RKO (cell line): Measurements from ENCODE around the gene NSMF.
"Not testable (repeated sequence)": the region's sequence is repeated elsewhere in the genome, so short reads cannot be mapped to it uniquely, and the experiment has no call there.

ENCODE experiments used
- DNase-seq: peaks from one replicate; pipeline ENCODE4 v3.0.0-alpha.2; 2016; ENCODE audit warnings: low spot score

The NSMF gene

GRCh38 chr9:137457406-137458193 lies 1.5 kb downstream of the NSMF start:
- no peak for DNase-seq

DNA sequence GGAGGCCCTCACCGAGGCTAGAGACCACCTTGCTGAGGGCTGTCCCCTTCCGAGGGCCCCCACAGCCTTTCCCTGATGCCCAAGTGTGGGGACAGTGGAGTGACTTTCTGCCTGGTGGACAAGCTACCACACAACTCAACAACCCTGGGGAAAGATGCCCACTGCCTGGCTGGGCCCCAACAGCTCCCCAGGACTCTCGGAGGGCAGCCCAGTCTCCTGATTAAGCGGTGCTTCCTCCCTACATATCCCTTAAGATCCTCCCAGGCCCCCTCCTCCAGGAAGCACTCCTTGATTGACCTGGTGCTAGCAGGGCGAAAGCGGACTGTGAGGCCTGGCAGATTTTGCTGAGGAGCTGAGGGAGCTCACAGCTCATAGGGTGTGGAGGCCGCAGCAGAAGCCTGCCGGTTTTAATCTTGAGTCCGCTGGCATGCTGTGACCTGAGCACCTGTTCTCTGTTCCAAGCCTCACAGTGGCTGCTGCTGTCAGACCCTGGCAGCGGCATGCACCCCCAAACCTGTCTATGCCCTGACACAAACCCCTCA lies 2.2 kb downstream of the NSMF start:
- no peak for DNase-seq

DNA sequence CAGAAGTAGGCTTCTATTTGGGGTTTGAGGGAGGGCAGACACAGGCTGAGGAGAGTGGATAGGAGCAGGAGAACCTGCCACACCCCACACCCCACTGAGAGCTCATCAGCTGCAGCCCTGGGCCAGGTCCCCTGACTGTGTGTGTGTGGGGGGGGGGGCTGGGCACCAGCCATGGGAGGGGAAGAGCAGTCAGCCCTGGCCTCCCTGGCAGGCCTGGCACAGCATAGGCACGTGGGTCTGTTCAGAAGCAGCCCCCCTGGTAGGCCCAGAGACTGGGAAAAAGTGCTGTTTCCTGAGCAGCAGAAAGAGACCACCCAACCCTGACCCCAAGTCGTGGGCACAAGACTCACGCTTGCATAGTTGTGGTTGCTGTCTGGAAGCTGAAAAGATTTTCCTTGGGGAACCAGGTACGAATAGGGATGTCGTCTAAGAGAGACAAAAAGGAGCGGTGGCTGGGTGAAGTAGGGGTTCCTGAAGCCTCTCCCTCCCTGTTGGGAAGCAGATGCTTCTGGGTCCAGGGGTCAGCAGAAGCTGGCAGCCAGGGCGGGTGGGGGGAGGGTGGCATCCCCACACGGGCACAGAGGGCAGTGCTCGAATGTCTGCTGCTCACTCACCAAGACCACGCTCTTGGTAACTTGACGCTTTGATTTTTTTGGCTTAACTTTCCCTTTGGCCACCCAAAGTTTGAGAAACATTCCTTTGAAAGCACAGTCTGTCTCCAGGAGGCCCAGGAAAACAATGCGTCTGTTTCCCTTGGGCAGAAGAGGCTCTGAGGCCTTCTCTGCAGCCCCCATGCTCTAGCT lies 2.9 kb downstream of the NSMF start:
- DNase-seq = no peak

DNA sequence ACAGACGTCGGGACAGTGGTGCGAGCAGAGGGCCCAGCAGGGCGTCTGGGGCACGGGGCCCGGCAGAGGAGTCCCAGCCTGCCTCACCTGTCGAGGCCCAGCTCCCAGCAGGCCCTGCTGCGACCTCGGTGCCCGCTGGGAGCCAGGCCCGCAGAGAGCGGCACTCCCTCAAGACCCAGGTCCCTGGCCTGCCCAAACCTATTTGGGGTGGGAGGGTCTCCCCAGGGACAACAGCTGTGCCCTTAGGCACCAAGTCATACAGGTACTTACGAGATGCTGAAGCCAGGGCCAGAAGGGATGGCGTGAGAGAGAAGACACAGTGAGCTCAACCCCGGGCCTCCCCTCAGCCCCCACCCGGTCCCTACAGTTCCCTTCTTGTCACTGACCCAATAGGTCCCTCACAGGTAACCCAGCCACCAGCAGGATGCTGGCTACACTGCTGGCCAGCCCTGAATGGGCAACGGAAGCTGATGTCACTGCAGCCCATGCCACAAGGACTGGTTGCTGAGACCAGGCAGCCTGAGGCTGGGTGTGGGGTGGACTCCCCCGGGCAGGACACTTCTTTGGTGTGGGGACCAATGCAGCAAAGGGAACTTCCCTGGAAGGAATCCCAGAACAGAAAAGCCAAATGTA lies 3.7 kb downstream of the NSMF start:
- DNase-seq = no peak

DNA sequence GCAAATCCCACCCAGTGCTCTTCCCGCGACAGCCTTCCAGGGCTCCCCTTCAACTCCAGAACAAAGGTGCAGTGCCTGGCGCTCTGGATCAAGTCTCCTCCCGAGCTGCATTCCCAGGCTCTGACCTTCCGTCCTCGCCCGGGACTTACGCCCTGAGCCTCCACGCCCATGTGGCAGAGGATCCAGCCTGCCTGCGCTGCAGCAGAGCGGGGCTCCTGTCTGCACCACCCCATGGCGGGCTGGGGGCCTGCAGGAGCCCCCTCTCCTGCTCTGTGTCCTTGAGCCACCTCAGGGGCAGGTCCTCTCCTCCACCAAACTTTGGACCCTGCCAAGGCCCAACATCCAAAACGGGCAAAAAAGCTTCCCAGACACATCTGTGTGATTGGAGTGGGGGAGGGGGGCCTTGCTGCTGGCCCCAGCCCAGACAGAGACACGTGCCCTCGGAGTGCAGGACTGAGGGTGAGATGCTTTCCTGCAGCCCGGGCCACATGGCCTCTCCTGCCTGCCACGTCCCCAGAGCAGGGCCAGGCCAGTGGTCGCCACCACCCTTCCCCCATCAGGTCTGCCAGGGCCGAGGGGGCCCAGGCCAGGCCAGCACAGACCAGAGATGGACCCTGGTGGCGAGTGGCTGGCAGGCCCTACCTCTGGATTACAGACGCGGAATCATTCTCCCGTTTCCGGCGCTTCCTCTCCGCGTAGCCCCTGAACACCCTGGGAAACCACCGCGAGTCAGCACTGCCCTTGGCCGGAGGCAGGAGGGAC lies 4.4 kb downstream of the NSMF start:
- no peak for DNase-seq

- DNase-seq = no peak
These were observed 5.0 kb downstream of the NSMF start for GRCh38 chr9:137454145-137454596.

- DNase-seq = peak; percentile 63
These were observed 5.5 kb downstream of the NSMF start for GRCh38 chr9:137453643-137454081.

GRCh38 chr9:137452761-137453642 lies 6.1 kb downstream of the NSMF start:
- DNase-seq = no peak

GRCh38 chr9:137452006-137452760 lies 7.0 kb downstream of the NSMF start:
- DNase-seq = no peak

DNA sequence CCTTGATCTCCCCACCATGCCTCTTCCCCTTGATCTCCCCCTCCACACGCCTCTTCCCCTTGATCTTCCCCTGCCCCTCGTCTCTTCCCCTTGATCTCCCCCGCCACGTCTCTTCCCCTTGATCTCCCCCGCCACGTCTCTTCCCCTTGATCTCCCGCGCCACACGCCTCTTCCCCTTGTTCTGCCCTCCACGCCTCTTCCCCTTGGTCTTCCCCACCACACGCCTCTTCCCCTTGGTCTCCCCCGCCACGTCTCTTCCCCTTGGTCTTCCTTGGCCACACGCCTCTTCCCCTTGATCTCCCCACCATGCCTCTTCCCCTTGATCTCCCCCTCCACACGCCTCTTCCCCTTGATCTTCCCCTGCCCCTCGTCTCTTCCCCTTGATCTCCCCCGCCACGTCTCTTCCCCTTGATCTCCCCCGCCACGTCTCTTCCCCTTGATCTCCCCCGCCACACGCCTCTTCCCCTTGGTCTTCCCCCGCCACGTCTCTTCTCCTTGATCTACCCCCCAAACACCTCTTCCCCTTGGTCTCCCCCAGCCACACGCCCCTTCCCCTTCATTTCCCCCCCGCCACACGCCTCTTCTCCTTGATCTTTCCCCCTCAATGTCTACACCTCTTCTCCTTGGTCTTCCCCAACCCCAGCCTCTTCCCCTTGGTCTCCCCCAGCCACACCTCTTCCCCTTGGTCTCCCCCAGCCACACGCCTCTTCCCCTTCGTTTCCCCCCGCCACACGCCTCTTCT lies 7.7 kb downstream of the NSMF start:
- not testable (repeated sequence) for DNase-seq

DNA sequence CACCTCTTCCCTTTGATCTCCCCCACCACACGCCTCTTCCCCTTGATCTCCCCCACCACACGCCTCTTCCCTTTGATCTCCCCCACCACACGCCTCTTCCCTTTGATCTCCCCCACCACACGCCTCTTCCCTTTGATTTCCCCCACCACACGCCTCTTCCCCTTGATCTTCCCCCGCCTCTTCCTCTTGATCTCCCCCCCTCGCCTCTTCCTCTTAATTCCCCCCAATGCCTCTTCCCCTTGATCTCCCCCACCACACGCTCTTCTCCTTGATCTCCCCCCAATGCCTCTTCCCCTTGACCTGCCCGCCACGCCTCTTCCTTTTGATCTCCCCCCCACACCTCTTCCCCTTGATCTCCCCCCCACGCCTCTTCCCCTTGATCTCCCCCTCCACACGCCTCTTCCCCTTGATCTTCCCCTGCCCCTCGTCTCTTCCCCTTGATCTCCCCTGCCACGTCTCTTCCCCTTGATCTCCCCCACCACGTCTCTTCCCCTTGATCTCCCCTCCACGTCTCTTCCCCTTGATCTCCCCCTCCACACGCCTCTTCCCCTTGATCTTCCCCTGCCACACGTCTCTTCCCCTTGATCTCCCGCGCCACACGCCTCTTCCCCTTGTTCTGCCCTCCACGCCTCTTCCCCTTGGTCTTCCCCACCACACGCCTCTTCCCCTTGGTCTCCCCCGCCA lies 8.5 kb downstream of the NSMF start:
- not testable (repeated sequence) for DNase-seq

GRCh38 chr9:137449931-137450538 lies 9.1 kb downstream of the NSMF start:
- DNase-seq = no peak

- no peak for DNase-seq
These were observed 9.9 kb downstream of the NSMF start for GRCh38 chr9:137449081-137449844.

- DNase-seq = no peak
These were observed 10.6 kb downstream of the NSMF start for GRCh38 chr9:137448602-137448962.

- DNase-seq = no peak
These were observed 11.2 kb downstream of the NSMF start for GRCh38 chr9:137447722-137448601.

GRCh38 chr9:137446851-137447471 lies 12.2 kb downstream of the NSMF start:
- no peak for DNase-seq
